ENCODE measurements around the gene BCL6.
A peak's percentile ranks its signal among the peaks of the same experiment; 100 is the strongest.

BCL6 gene

GRCh38 chr3:187748050-187748481, 2.8 kb upstream of the BCL6 start:
- TF ChIP-seq CTCF (IDR thresholded peaks at IDR 0.05; ENCODE audit: insufficient read depth, low read depth, low read length, missing control alignments), result peak; percentile 94
- H3K4me3 ChIP-seq (ENCODE audit: low read depth, low read length), result no peak overlapping the region
- DNase-seq (ENCODE audit: low read depth), result peak; percentile 73

- DNase-seq (ENCODE audit: low read depth), result no peak
- no peak for TF ChIP-seq CTCF (IDR thresholded peaks at IDR 0.05; ENCODE audit: insufficient read depth, low read depth, low read length, missing control alignments)
- H3K4me3 ChIP-seq (ENCODE audit: low read depth, low read length), result no peak overlapping the region
These were observed 2.2 kb upstream of the BCL6 start for GRCh38 chr3:187747506-187747905.

- no peak overlapping the region for H3K4me3 ChIP-seq (ENCODE audit: low read depth, low read length)
- DNase-seq (ENCODE audit: low read depth), result no peak
- no peak for TF ChIP-seq CTCF (IDR thresholded peaks at IDR 0.05; ENCODE audit: insufficient read depth, low read depth, low read length, missing control alignments)
These were observed 1.4 kb upstream of the BCL6 start for GRCh38 chr3:187746442-187747281.

GRCh38 chr3:187746059-187746441, 782 bp upstream of the BCL6 start:
- DNase-seq (ENCODE audit: low read depth), result no peak
- no peak overlapping the region; the same call in 1 of the 2 replicates for H3K4me3 ChIP-seq (ENCODE audit: low read depth, low read length)
- TF ChIP-seq CTCF (IDR thresholded peaks at IDR 0.05; ENCODE audit: insufficient read depth, low read depth, low read length, missing control alignments), result no peak

GRCh38 chr3:187744169-187745151, 808 bp downstream of the BCL6 start:
- DNase-seq (ENCODE audit: low read depth), result no peak
- no peak for TF ChIP-seq CTCF (IDR thresholded peaks at IDR 0.05; ENCODE audit: insufficient read depth, low read depth, low read length, missing control alignments)

GRCh38 chr3:187743195-187744141, 1.8 kb downstream of the BCL6 start:
- no peak for DNase-seq (ENCODE audit: low read depth)

More at GRCh38 chr3:187744169-187745151, 808 bp downstream of the BCL6 start:
- H3K4me3 ChIP-seq (ENCODE audit: low read depth, low read length), result peak overlapping the region; percentile 48

More at GRCh38 chr3:187743195-187744141, 1.8 kb downstream of the BCL6 start:
- no peak for TF ChIP-seq CTCF (IDR thresholded peaks at IDR 0.05; ENCODE audit: insufficient read depth, low read depth, low read length, missing control alignments)
- H3K4me3 ChIP-seq (ENCODE audit: low read depth, low read length), result no peak overlapping the region
